ENCODE measurements around the gene SCNN1A. TPM values are rescaled to one million over a fixed set of nuclear protein-coding genes. Genes with fewer than 3 reads are reported as not detected.

The SCNN1A gene
- total RNA-seq, 2 experiments from 2014 or later: 0.35 to 1.0 TPM

DNA sequence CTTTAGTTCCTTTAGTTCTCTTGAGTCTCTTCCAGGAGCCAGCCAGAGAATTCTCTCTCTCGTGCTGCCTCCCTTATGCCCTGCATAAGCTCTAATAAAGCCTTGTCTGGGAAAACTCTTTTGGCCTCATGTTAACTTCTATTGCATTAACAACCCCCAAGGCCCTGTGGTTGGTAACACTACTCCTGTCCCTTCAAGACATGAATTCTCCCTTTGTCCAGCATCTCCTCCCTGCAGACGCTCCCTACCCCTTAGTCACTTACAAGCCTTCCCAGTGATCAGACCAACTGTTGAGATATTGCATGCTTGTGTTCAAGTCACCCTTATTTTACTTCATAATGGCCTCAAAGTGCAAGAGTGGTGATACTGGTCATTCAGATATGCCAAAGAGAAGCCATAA lies 20.7 kb upstream of the SCNN1A start:
- Histone ChIP-seq H3K9me2 (ENCODE audit: insufficient read depth, low read length) (no peaks in the 10 kb centered on the region), H2AFZ (ENCODE audit: low read length) (no peak overlapping the region), H3K79me2 (ENCODE audit: insufficient read depth, low read depth, low read length) (no peaks in the 10 kb centered on the region), H3K36me3 (ENCODE audit: insufficient read depth, low read length) (no peaks in the 10 kb centered on the region), H3K9me3 (ENCODE audit: low read length) (no peaks in the 10 kb centered on the region), H3K4me3 (ENCODE audit: low read depth, low read length, poor library complexity, severe bottlenecking) (no peak overlapping the region), H3K4me2 (ENCODE audit: low read length) (no peak overlapping the region), H4K20me1 (ENCODE audit: insufficient read depth, low read length) (no peaks in the 10 kb centered on the region), H3K27ac (ENCODE audit: low read depth, low read length, poor library complexity, severe bottlenecking) (no peak overlapping the region), H3K4me1 (ENCODE audit: insufficient read depth, low read length, poor library complexity, severe bottlenecking) (no peaks in the 10 kb centered on the region)
- intact Hi-C loops (cut with micrococcal nuclease; ENCODE audit: unreplicated experiment): no loop called here
- TF ChIP-seq EZH2phosphoT487 (IDR thresholded peaks at IDR 0.05; ENCODE audit: borderline replicate concordance, low read depth, low read length): no peak
- TF ChIP-seq, protein P1, sequence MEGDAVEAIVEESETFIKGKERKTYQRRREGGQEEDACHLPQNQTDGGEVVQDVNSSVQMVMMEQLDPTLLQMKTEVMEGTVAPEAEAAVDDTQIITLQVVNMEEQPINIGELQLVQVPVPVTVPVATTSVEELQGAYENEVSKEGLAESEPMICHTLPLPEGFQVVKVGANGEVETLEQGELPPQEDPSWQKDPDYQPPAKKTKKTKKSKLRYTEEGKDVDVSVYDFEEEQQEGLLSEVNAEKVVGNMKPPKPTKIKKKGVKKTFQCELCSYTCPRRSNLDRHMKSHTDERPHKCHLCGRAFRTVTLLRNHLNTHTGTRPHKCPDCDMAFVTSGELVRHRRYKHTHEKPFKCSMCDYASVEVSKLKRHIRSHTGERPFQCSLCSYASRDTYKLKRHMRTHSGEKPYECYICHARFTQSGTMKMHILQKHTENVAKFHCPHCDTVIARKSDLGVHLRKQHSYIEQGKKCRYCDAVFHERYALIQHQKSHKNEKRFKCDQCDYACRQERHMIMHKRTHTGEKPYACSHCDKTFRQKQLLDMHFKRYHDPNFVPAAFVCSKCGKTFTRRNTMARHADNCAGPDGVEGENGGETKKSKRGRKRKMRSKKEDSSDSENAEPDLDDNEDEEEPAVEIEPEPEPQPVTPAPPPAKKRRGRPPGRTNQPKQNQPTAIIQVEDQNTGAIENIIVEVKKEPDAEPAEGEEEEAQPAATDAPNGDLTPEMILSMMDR (conservative IDR thresholded peaks at IDR 0.05; ENCODE audit: low read length): no peak
- BruUV-seq (replicated peaks): no TSS peak
- CTCF ChIA-PET (ENCODE audit: unreplicated experiment): no interaction called here
- no peak for DNase-seq (ENCODE audit: low spot score)
- POLR2A ChIA-PET: no interaction called here

DNA sequence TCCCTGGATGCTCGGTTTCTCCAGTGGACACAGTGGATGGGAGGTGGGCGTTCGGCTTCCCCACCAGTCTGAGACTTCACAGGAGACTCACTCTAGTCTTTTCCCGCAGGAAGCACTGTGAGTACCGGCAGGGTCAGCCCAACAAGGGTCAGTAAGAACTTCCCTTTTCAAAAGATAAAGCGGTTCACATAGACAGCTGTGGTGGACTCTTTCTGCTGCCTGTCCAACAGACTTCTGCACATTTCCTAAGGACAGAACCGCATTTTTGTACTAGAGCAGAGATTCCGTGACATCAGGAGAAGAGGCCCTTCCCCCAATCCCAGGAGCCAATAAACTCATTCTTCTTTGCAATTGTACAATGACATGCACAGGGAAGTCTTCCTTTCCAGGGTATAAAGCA lies 19.0 kb upstream of the SCNN1A start:
- Histone ChIP-seq H2AFZ (ENCODE audit: low read length) (no peak overlapping the region), H3K4me3 (ENCODE audit: low read depth, low read length, poor library complexity, severe bottlenecking) (no peak overlapping the region), H3K4me1 (ENCODE audit: insufficient read depth, low read length, poor library complexity, severe bottlenecking) (no peaks in the 10 kb centered on the region), H3K9me2 (ENCODE audit: insufficient read depth, low read length) (no peaks in the 10 kb centered on the region), H3K36me3 (ENCODE audit: insufficient read depth, low read length) (no peaks in the 10 kb centered on the region), H3K9me3 (ENCODE audit: low read length) (no peaks in the 10 kb centered on the region), H3K4me2 (ENCODE audit: low read length) (no peak overlapping the region), H3K27ac (ENCODE audit: low read depth, low read length, poor library complexity, severe bottlenecking) (no peak overlapping the region), H3K79me2 (ENCODE audit: insufficient read depth, low read depth, low read length) (no peaks in the 10 kb centered on the region), H4K20me1 (ENCODE audit: insufficient read depth, low read length) (no peaks in the 10 kb centered on the region)
- no peak for DNase-seq (ENCODE audit: low spot score)
- ChIA-PET POLR2A (no interaction called here), CTCF (ENCODE audit: unreplicated experiment) (no interaction called here)
- intact Hi-C loops (cut with micrococcal nuclease; ENCODE audit: unreplicated experiment): no loop called here
- TF ChIP-seq, protein P1 (conservative IDR thresholded peaks at IDR 0.05; ENCODE audit: low read length): no peak
- TF ChIP-seq EZH2phosphoT487 (IDR thresholded peaks at IDR 0.05; ENCODE audit: borderline replicate concordance, low read depth, low read length): no peak
- BruUV-seq (replicated peaks): no TSS peak

DNA sequence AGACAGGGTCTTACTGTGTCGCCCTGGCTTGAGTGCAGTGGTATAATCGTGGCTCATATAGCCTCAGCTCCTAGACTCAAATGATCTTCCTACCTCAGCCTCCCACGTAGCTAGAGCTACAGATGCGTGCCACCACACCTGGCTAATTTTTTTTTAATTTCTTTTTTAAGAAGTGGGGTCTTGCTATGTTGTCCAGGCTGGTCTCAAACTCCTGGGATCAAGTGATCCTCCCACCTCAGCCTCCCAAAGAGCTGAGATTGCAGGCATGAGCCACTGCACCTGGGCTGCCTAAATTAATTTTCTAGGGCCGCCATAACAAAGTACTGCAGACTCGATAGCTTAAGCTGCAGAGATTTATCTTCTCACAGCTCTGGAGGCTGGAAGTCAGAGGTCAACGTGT lies 17.7 kb upstream of the SCNN1A start:
- POLR2A ChIA-PET: interaction anchor here (0.6 to 1.0 kb wide), 2 partner anchors 12 to 30 kb away, joined by 3 to 4 read pairs; no protein-coding TSS in a partner anchor
- DNase-seq (ENCODE audit: low spot score): no peak
- Histone ChIP-seq H3K4me2 (ENCODE audit: low read length) (no peak overlapping the region), H2AFZ (ENCODE audit: low read length) (no peak overlapping the region), H4K20me1 (ENCODE audit: insufficient read depth, low read length) (no peaks in the 10 kb centered on the region), H3K36me3 (ENCODE audit: insufficient read depth, low read length) (no peaks in the 10 kb centered on the region), H3K4me1 (ENCODE audit: insufficient read depth, low read length, poor library complexity, severe bottlenecking) (no peaks in the 10 kb centered on the region), H3K27ac (ENCODE audit: low read depth, low read length, poor library complexity, severe bottlenecking) (no peak overlapping the region), H3K79me2 (ENCODE audit: insufficient read depth, low read depth, low read length) (no peaks in the 10 kb centered on the region), H3K9me3 (ENCODE audit: low read length) (no peaks in the 10 kb centered on the region), H3K9me2 (ENCODE audit: insufficient read depth, low read length) (no peaks in the 10 kb centered on the region), H3K4me3 (ENCODE audit: low read depth, low read length, poor library complexity, severe bottlenecking) (no peak overlapping the region)
- TF ChIP-seq, protein P1 (conservative IDR thresholded peaks at IDR 0.05; ENCODE audit: low read length): no peak
- no peak for TF ChIP-seq EZH2phosphoT487 (IDR thresholded peaks at IDR 0.05; ENCODE audit: borderline replicate concordance, low read depth, low read length)
- CTCF ChIA-PET (ENCODE audit: unreplicated experiment): no interaction called here
- BruUV-seq (replicated peaks): no TSS peak
- intact Hi-C loops (cut with micrococcal nuclease; ENCODE audit: unreplicated experiment): no loop called here
